HAP-1 (cell line): Measurements from ENCODE around the gene TSPO2.
"Not testable (repeated sequence)": the region's sequence is repeated elsewhere in the genome, so short reads cannot be mapped to it uniquely, and the experiment has no call there.

Experiments used
- DNase-seq, 2 experiments: peaks; one replicate each; pipeline ENCODE4 v3.0.0-alpha.2; 2016 to 2020; ENCODE audit warnings: low spot score in 2 of 2
- H3K27me3 ChIP-seq: fragments of 250-450 bp; sonication (Bioruptor Pico); 2 replicates; pipeline ENCODE4 v1.5.1; 2020; ENCODE audit warnings: low read depth, mild to moderate bottlenecking, moderate library complexity
- H3K36me3 ChIP-seq: fragments of 250-450 bp; sonication (Bioruptor Pico); replicated peaks from 2 replicates; pipeline ENCODE4 v1.5.1; 2020; ENCODE audit warnings: mild to moderate bottlenecking
- H3K4me1 ChIP-seq: fragments of 250-450 bp; sonication (Bioruptor Pico); 2 replicates; pipeline ENCODE4 v1.5.1; 2020; ENCODE audit warnings: mild to moderate bottlenecking
- H3K4me3 ChIP-seq: fragments of 250-450 bp; sonication (Bioruptor Pico); 2 replicates; pipeline ENCODE4 v1.5.1; 2020; ENCODE audit warnings: mild to moderate bottlenecking, moderate library complexity
- H3K9me3 ChIP-seq: fragments of 250-450 bp; sonication (Bioruptor Pico); 2 replicates; pipeline ENCODE4 v1.5.1; 2020; ENCODE audit warnings: mild to moderate bottlenecking, moderate library complexity
- in situ Hi-C: fragments of 300-500 bp; cut with MboI; formaldehyde crosslinking; loops from 3 replicates; pipeline ENCODE4 v1.14.3; 2020; ENCODE audit warnings: low sequenced_read_pairs, inconsistent platforms, mixed read lengths

The TSPO2 gene

GRCh38 chr6:41042226-41043055 lies at the start of gene TSPO2:
TSPO2 (plus strand) TSS chr6:41042467; CDS start chr6:41042986, 519 bp downstream.
- no peak for DNase-seq
- Histone ChIP-seq H3K27me3 (no peaks in the 10 kb centered on the region; the same call in 1 of the 2 replicates), H3K36me3 (no peaks in the 10 kb centered on the region), H3K4me3 (no peak within 1 kb of the TSS), H3K9me3 (no peaks in the 10 kb centered on the region), H3K4me1 (no peaks in the 10 kb centered on the region)
- in situ Hi-C loops, result loop anchor here (25.0 kb wide), 1 partner anchor 1705 kb away; no protein-coding TSS in a partner anchor

GRCh38 chr6:40992746-40993145 lies 49.5 kb upstream of the TSPO2 start:
- Histone ChIP-seq H3K4me1 (peaks cover 11% of the 10 kb centered on the region), H3K4me3 (no peak overlapping the region), H3K27me3 (no peaks in the 10 kb centered on the region; the same call in 1 of the 2 replicates), H3K9me3 (no peaks in the 10 kb centered on the region), H3K36me3 (no peaks in the 10 kb centered on the region)
- DNase-seq, result no peak
- in situ Hi-C loops, result no loop called here

GRCh38 chr6:40996591-40997233 lies 45.6 kb upstream of the TSPO2 start:
- Histone ChIP-seq H3K27me3 (0 out of 2 replicates have a peak, but pooled peaks cover 2% of the 10 kb centered on the region), H3K9me3 (no peaks in the 10 kb centered on the region), H3K4me1 (peaks cover 11% of the 10 kb centered on the region), H3K4me3 (no peak overlapping the region), H3K36me3 (no peaks in the 10 kb centered on the region)
- in situ Hi-C loops, result no loop called here
- DNase-seq, result no peak

GRCh38 chr6:40997234-40997957 lies 44.9 kb upstream of the TSPO2 start:
- Histone ChIP-seq H3K4me1 (peaks cover 11% of the 10 kb centered on the region), H3K36me3 (no peaks in the 10 kb centered on the region), H3K4me3 (no peak overlapping the region), H3K9me3 (no peaks in the 10 kb centered on the region), H3K27me3 (peaks cover 5% of the 10 kb centered on the region; the same call in 1 of the 2 replicates)
- peak; percentile 27 to 34 for DNase-seq
- in situ Hi-C loops, result no loop called here

GRCh38 chr6:40998661-40999060 lies 43.6 kb upstream of the TSPO2 start:
- Histone ChIP-seq H3K27me3 (peaks cover 16% of the 10 kb centered on the region), H3K9me3 (no peaks in the 10 kb centered on the region), H3K4me3 (no peak overlapping the region), H3K36me3 (no peaks in the 10 kb centered on the region), H3K4me1 (peaks cover 11% of the 10 kb centered on the region)
- DNase-seq, result no peak
- in situ Hi-C loops, result no loop called here

- in situ Hi-C loops, result no loop called here
- peaks cover 23% of the 10 kb centered on the region for H3K27me3 ChIP-seq
- H3K36me3 ChIP-seq, result no peaks in the 10 kb centered on the region
- peak; percentile 17 to 52 for DNase-seq
- H3K4me3 ChIP-seq, result no peak overlapping the region
- H3K9me3 ChIP-seq, result no peaks in the 10 kb centered on the region
- peaks cover 11% of the 10 kb centered on the region for H3K4me1 ChIP-seq
Observed at GRCh38 chr6:40999569-40999968, 42.7 kb upstream of the TSPO2 start.

- Histone ChIP-seq H3K4me1 (peaks cover 11% of the 10 kb centered on the region), H3K4me3 (no peak overlapping the region), H3K9me3 (no peaks in the 10 kb centered on the region), H3K36me3 (no peaks in the 10 kb centered on the region), H3K27me3 (peaks cover 28% of the 10 kb centered on the region)
- in situ Hi-C loops, result no loop called here
- no peak for DNase-seq
Observed at GRCh38 chr6:41000248-41000647, 42.0 kb upstream of the TSPO2 start.

- Histone ChIP-seq H3K4me3 (no peak overlapping the region), H3K9me3 (no peaks in the 10 kb centered on the region), H3K36me3 (no peaks in the 10 kb centered on the region), H3K4me1 (peaks cover 3% of the 10 kb centered on the region), H3K27me3 (peaks cover 36% of the 10 kb centered on the region)
- no peak for DNase-seq
- in situ Hi-C loops, result no loop called here
Observed at GRCh38 chr6:41002168-41002567, 40.1 kb upstream of the TSPO2 start.

GRCh38 chr6:41006217-41006616 lies 36.0 kb upstream of the TSPO2 start:
- H3K36me3 ChIP-seq, in situ Hi-C loops, H3K4me3 ChIP-seq, H3K9me3 ChIP-seq, H3K4me1 ChIP-seq: not testable (repeated sequence)
- DNase-seq, result peak; percentile 35 to 75
- H3K27me3 ChIP-seq, result peaks cover 36% of the 10 kb centered on the region

GRCh38 chr6:41006980-41007379 lies 35.3 kb upstream of the TSPO2 start:
- H3K27me3 ChIP-seq, result peaks cover 32% of the 10 kb centered on the region
- H3K36me3 ChIP-seq, DNase-seq, H3K9me3 ChIP-seq, H3K4me1 ChIP-seq, in situ Hi-C loops, H3K4me3 ChIP-seq: not testable (repeated sequence)

- Histone ChIP-seq H3K36me3 (no peaks in the 10 kb centered on the region), H3K9me3 (no peaks in the 10 kb centered on the region), H3K27me3 (peaks cover 25% of the 10 kb centered on the region), H3K4me1 (no peaks in the 10 kb centered on the region), H3K4me3 (no peak overlapping the region)
- no peak for DNase-seq
- in situ Hi-C loops, result no loop called here
Observed at GRCh38 chr6:41008011-41008410, 34.3 kb upstream of the TSPO2 start.

GRCh38 chr6:41009669-41010068 lies 32.6 kb upstream of the TSPO2 start:
- in situ Hi-C loops, result no loop called here
- H3K4me1 ChIP-seq, result no peaks in the 10 kb centered on the region
- H3K27me3 ChIP-seq, result peaks cover 12% of the 10 kb centered on the region
- no peaks in the 10 kb centered on the region for H3K9me3 ChIP-seq
- H3K4me3 ChIP-seq, result no peak overlapping the region
- H3K36me3 ChIP-seq, result no peaks in the 10 kb centered on the region
- DNase-seq, result no peak

GRCh38 chr6:41011673-41012072 lies 30.6 kb upstream of the TSPO2 start:
- Histone ChIP-seq H3K4me1 (no peaks in the 10 kb centered on the region), H3K27me3 (no peaks in the 10 kb centered on the region), H3K36me3 (no peaks in the 10 kb centered on the region), H3K4me3 (no peak overlapping the region), H3K9me3 (no peaks in the 10 kb centered on the region)
- no peak for DNase-seq
- in situ Hi-C loops, result no loop called here
